Activated CD4-positive, alpha-beta memory T cell treated with anti-CD3 and anti-CD28 coated beads for 36 hours (primary cell): Measurements from ENCODE around the gene EYA3. TPM values are rescaled to one million over a fixed set of nuclear protein-coding genes. Genes with fewer than 3 reads are reported as not detected.
A peak's percentile ranks its signal among the peaks of the same experiment; 100 is the strongest.

Experiments
- CTCF ChIA-PET: fragments of 350-600 bp; sonication (Branson Sonifier 250); formaldehyde crosslinking; loops from one replicate; lab custom pipeline; 2021; ENCODE audit warnings: antibody characterized with exemption, inconsistent platforms; lab: Charles Lee
- POLR2A ChIA-PET: fragments of 350-600 bp; sonication (Branson Sonifier 250); formaldehyde crosslinking; loops from one replicate; lab custom pipeline; 2021; ENCODE audit warnings: antibody characterized with exemption; lab: Charles Lee
- DNase-seq: peaks from one replicate; pipeline ENCODE4 v3.0.0-alpha.2; 2020
- H3K27ac Mint-ChIP-seq: one replicate; pipeline ENCODE4 v1.8.0; 2021; ENCODE audit warnings: mixed read lengths
- H3K27me3 Mint-ChIP-seq: one replicate; pipeline ENCODE4 v1.8.0; 2021; ENCODE audit warnings: mixed read lengths
- H3K36me3 Mint-ChIP-seq: one replicate; pipeline ENCODE4 v1.8.0; 2021; ENCODE audit warnings: mixed read lengths
- H3K4me1 Mint-ChIP-seq: one replicate; pipeline ENCODE4 v1.8.0; 2021; ENCODE audit warnings: low read depth, mixed read lengths
- H3K4me3 Mint-ChIP-seq: one replicate; pipeline ENCODE4 v1.8.0; 2021; ENCODE audit warnings: mild to moderate bottlenecking, mixed read lengths
- H3K9me3 Mint-ChIP-seq: one replicate; pipeline ENCODE4 v1.8.0; 2021; ENCODE audit warnings: mixed read lengths
- intact Hi-C: fragments of 100-400 bp; cut with micrococcal nuclease; formaldehyde crosslinking; loops from one replicate; pipeline ENCODE4 v1.15.1; 2023
- total RNA-seq, 2 experiments: library from RNA; stranded (reverse); gene quantifications; one replicate each; pipeline ENCODE4 v1.2.3, GENCODE V29; 2021

Gene EYA3
- total RNA-seq, 2 experiments from 2014 or later: 26.4 to 27.4 TPM

- no peak for DNase-seq
- Mint-ChIP-seq H3K4me3 (peak overlapping the region; percentile 78), H3K4me1 (peaks cover 20% of the 10 kb centered on the region), H3K36me3 (peaks cover 6% of the 10 kb centered on the region), H3K27ac (peak overlapping the region; percentile 43), H3K27me3 (no peaks in the 10 kb centered on the region), H3K9me3 (no peaks in the 10 kb centered on the region)
- ChIA-PET POLR2A (interaction anchor here (1.4 kb wide), 1 partner anchor 9 kb away, joined by 3 read pairs; no protein-coding TSS in a partner anchor), CTCF (interaction anchor here (1.2 kb wide), 1 partner anchor 21 kb away, joined by 5 read pairs; no protein-coding TSS in a partner anchor)
- intact Hi-C loops: no loop called here
These were observed 126.7 kb downstream of the EYA3 start for GRCh38 chr1:27961646-27962221.

GRCh38 chr1:27960762-27961645 lies 127.4 kb downstream of the EYA3 start:
- Mint-ChIP-seq H3K27ac (peak overlapping the region; percentile 43), H3K4me1 (peaks cover 20% of the 10 kb centered on the region), H3K36me3 (peaks cover 2% of the 10 kb centered on the region), H3K4me3 (peak overlapping the region; percentile 78), H3K27me3 (no peaks in the 10 kb centered on the region), H3K9me3 (no peaks in the 10 kb centered on the region)
- intact Hi-C loops: no loop called here
- ChIA-PET CTCF (interaction anchor here (1.2 to 4.2 kb wide), 2 partner anchors 20 kb away, joined by 5 to 14 read pairs; no protein-coding TSS in a partner anchor), POLR2A (interaction anchor here (1.4 kb wide), 1 partner anchor 10 kb away, joined by 3 read pairs; no protein-coding TSS in a partner anchor)
- DNase-seq: no peak

GRCh38 chr1:27959792-27960603 lies 128.4 kb downstream of the EYA3 start, which contains the start of gene XKR8:
Gene XKR8, plus strand, starts transcription at chr1:27959973. Its CDS starts 97 bp downstream, at chr1:27960070.
- H3K4me1 Mint-ChIP-seq: peaks cover 20% of the 10 kb centered on the region
- H3K9me3 Mint-ChIP-seq: no peaks in the 10 kb centered on the region
- intact Hi-C loops: loop anchor here (1.0 kb wide), 1 partner anchor 19 kb away; no protein-coding TSS in a partner anchor
- H3K27me3 Mint-ChIP-seq: no peaks in the 10 kb centered on the region
- ChIA-PET CTCF (interaction anchor here (1.1 to 4.2 kb wide), 3 partner anchors 12 to 291 kb away, joined by 3 to 14 read pairs (median 4); no protein-coding TSS in a partner anchor), POLR2A (interaction anchor here (0.6 to 0.8 kb wide), 4 partner anchors 15 to 622 kb away, joined by 3 to 4 read pairs (median 3); no protein-coding TSS in a partner anchor)
- DNase-seq: peak; percentile 89
- no peaks in the 10 kb centered on the region for H3K36me3 Mint-ChIP-seq
- H3K27ac Mint-ChIP-seq: peak within 1 kb of the TSS; percentile 82
- H3K4me3 Mint-ChIP-seq: peak within 1 kb of the TSS; percentile 78

GRCh38 chr1:27958513-27958912 lies 129.9 kb downstream of the EYA3 start:
- Mint-ChIP-seq H3K9me3 (no peaks in the 10 kb centered on the region), H3K4me3 (no peak overlapping the region), H3K27ac (no peak overlapping the region), H3K27me3 (no peaks in the 10 kb centered on the region), H3K4me1 (peaks cover 20% of the 10 kb centered on the region), H3K36me3 (no peaks in the 10 kb centered on the region)
- no peak for DNase-seq
- CTCF ChIA-PET: interaction anchor here (0.9 to 4.2 kb wide), 3 partner anchors 18 to 289 kb away, joined by 3 to 14 read pairs (median 4); no protein-coding TSS in a partner anchor
- POLR2A ChIA-PET: no interaction called here
- intact Hi-C loops: no loop called here

- CTCF ChIA-PET: interaction anchor here (0.9 to 4.2 kb wide), 2 partner anchors 9 to 17 kb away, joined by 3 to 14 read pairs; no protein-coding TSS in a partner anchor
- Mint-ChIP-seq H3K9me3 (no peaks in the 10 kb centered on the region), H3K36me3 (no peaks in the 10 kb centered on the region), H3K27me3 (no peaks in the 10 kb centered on the region), H3K27ac (no peak overlapping the region), H3K4me3 (no peak overlapping the region), H3K4me1 (peaks cover 20% of the 10 kb centered on the region)
- intact Hi-C loops: no loop called here
- no peak for DNase-seq
- POLR2A ChIA-PET: no interaction called here
These were observed 130.8 kb downstream of the EYA3 start for GRCh38 chr1:27957655-27958054.

- intact Hi-C loops: no loop called here
- CTCF ChIA-PET: interaction anchor here (0.9 to 4.2 kb wide), 2 partner anchors 8 to 16 kb away, joined by 3 to 14 read pairs; no protein-coding TSS in a partner anchor
- Mint-ChIP-seq H3K9me3 (no peaks in the 10 kb centered on the region), H3K4me3 (no peak overlapping the region), H3K36me3 (no peaks in the 10 kb centered on the region), H3K27ac (no peak overlapping the region), H3K27me3 (no peaks in the 10 kb centered on the region), H3K4me1 (peaks cover 17% of the 10 kb centered on the region)
- POLR2A ChIA-PET: no interaction called here
- DNase-seq: no peak
These were observed 131.6 kb downstream of the EYA3 start for GRCh38 chr1:27956761-27957160.

GRCh38 chr1:27955076-27955475 lies 133.3 kb downstream of the EYA3 start:
- H3K36me3 Mint-ChIP-seq: no peaks in the 10 kb centered on the region
- POLR2A ChIA-PET: no interaction called here
- no peak for DNase-seq
- no peaks in the 10 kb centered on the region for H3K27me3 Mint-ChIP-seq
- CTCF ChIA-PET: interaction anchor here (0.6 kb wide), 1 partner anchor 16 kb away, joined by 4 read pairs; no protein-coding TSS in a partner anchor
- no peak overlapping the region for H3K4me3 Mint-ChIP-seq
- peaks cover 7% of the 10 kb centered on the region for H3K4me1 Mint-ChIP-seq
- H3K9me3 Mint-ChIP-seq: no peaks in the 10 kb centered on the region
- intact Hi-C loops: no loop called here
- no peak overlapping the region for H3K27ac Mint-ChIP-seq

- Mint-ChIP-seq H3K4me3 (no peak overlapping the region), H3K36me3 (no peaks in the 10 kb centered on the region), H3K27me3 (no peaks in the 10 kb centered on the region), H3K27ac (no peak overlapping the region), H3K4me1 (peaks cover 4% of the 10 kb centered on the region), H3K9me3 (no peaks in the 10 kb centered on the region)
- DNase-seq: no peak
- POLR2A ChIA-PET: no interaction called here
- intact Hi-C loops: no loop called here
- CTCF ChIA-PET: interaction anchor here (1.1 kb wide), 1 partner anchor 13 kb away, joined by 4 read pairs; no protein-coding TSS in a partner anchor
These were observed 134.2 kb downstream of the EYA3 start for GRCh38 chr1:27954186-27954585.

- Mint-ChIP-seq H3K27ac (no peak overlapping the region), H3K4me3 (no peak overlapping the region), H3K27me3 (no peaks in the 10 kb centered on the region), H3K9me3 (no peaks in the 10 kb centered on the region), H3K4me1 (no peaks in the 10 kb centered on the region), H3K36me3 (no peaks in the 10 kb centered on the region)
- no peak for DNase-seq
- POLR2A ChIA-PET: interaction anchor here (0.6 kb wide), 1 partner anchor 42 kb away, joined by 3 read pairs; no protein-coding TSS in a partner anchor
- CTCF ChIA-PET: interaction anchor here (0.7 to 1.5 kb wide), 2 partner anchors 14 to 257 kb away, joined by 5 read pairs; no protein-coding TSS in a partner anchor
- intact Hi-C loops: no loop called here
These were observed 136.3 kb downstream of the EYA3 start for GRCh38 chr1:27952147-27952546.

GRCh38 chr1:27951396-27951795 lies 137.0 kb downstream of the EYA3 start:
- no peaks in the 10 kb centered on the region for H3K9me3 Mint-ChIP-seq
- H3K4me1 Mint-ChIP-seq: no peaks in the 10 kb centered on the region
- intact Hi-C loops: no loop called here
- no peak for DNase-seq
- no peaks in the 10 kb centered on the region for H3K27me3 Mint-ChIP-seq
- ChIA-PET POLR2A (no interaction called here), CTCF (interaction anchor here (0.7 to 2.3 kb wide), 3 partner anchors 13 to 258 kb away, joined by 5 to 8 read pairs (median 5); no protein-coding TSS in a partner anchor)
- H3K36me3 Mint-ChIP-seq: no peaks in the 10 kb centered on the region
- no peak overlapping the region for H3K27ac Mint-ChIP-seq
- H3K4me3 Mint-ChIP-seq: no peak overlapping the region

- Mint-ChIP-seq H3K4me1 (peaks cover 3% of the 10 kb centered on the region), H3K36me3 (no peaks in the 10 kb centered on the region), H3K4me3 (no peak overlapping the region), H3K27ac (no peak overlapping the region), H3K9me3 (no peaks in the 10 kb centered on the region), H3K27me3 (no peaks in the 10 kb centered on the region)
- intact Hi-C loops: no loop called here
- no peak for DNase-seq
- CTCF ChIA-PET: interaction anchor here (1.0 kb wide), 1 partner anchor 8 kb away, joined by 3 read pairs; no protein-coding TSS in a partner anchor
- POLR2A ChIA-PET: no interaction called here
These were observed 139.4 kb downstream of the EYA3 start for GRCh38 chr1:27949027-27949426.
